ENCODE results near the gene BCL11B. TPM values are rescaled to one million over a fixed set of nuclear protein-coding genes. Genes with fewer than 3 reads are reported as not detected.

The BCL11B gene
- total and polyA plus RNA-seq, 2 donors (not counting 1 experiment from before 2014, with no cell fraction given): under 0.01 TPM; not detected in 1

GRCh38 chr14:99121319-99121875, 150.6 kb downstream of the BCL11B start:
- no peak for DNase-seq (ENCODE audit: low read depth in 2 of 2)
- Histone ChIP-seq H3K79me2 (ENCODE audit: control insufficient read depth, insufficient read depth, low read length) (no peaks in the 10 kb centered on the region), H2AFZ (ENCODE audit: low read length) (no peak overlapping the region), H3K27ac (ENCODE audit: insufficient read depth, low read length) (no peak overlapping the region), H3K4me3 (replicated peaks in 1 of 4; ENCODE audit: control extremely low read depth in 1 of 4, insufficient read depth in 1 of 4, low read depth in 3 of 4, low read length in 4 of 4) (no peak overlapping the region), H3K9me3 (ENCODE audit: control insufficient read depth, insufficient read depth, low read depth, low read length) (no peaks in the 10 kb centered on the region), H3K4me1 (ENCODE audit: control insufficient read depth, extremely low read depth, insufficient read depth, low read length) (no peaks in the 10 kb centered on the region), H3K27me3 (ENCODE audit: control insufficient read depth, insufficient read depth, low read length) (no peaks in the 10 kb centered on the region), H3K9ac (ENCODE audit: insufficient read depth, low read length) (no peak overlapping the region), H3K4me2 (ENCODE audit: extremely low read depth, insufficient read depth, low read length) (no peak overlapping the region), H3K36me3 (ENCODE audit: control insufficient read depth, insufficient read depth, low read length) (no peaks in the 10 kb centered on the region), H4K20me1 (ENCODE audit: control insufficient read depth, extremely low read depth, insufficient read depth, low read length) (no peaks in the 10 kb centered on the region)
- TF ChIP-seq CTCF (conservative IDR thresholded peaks at IDR 0.05 in 1 of 2, IDR thresholded peaks at IDR 0.05 in 1 of 2; ENCODE audit: low read depth in 1 of 2, low read length in 2 of 2): no peak
- no peak for TF ChIP-seq EZH2 (IDR thresholded peaks at IDR 0.05; ENCODE audit: low read length, missing control alignments)

- no peaks in the 10 kb centered on the region for H3K36me3 ChIP-seq (ENCODE audit: control insufficient read depth, insufficient read depth, low read length)
- H3K79me2 ChIP-seq (ENCODE audit: control insufficient read depth, insufficient read depth, low read length): no peaks in the 10 kb centered on the region
- no peak overlapping the region for H3K9ac ChIP-seq (ENCODE audit: insufficient read depth, low read length)
- DNase-seq (ENCODE audit: low read depth in 2 of 2): no peak
- H3K4me3 ChIP-seq (replicated peaks in 1 of 4; ENCODE audit: control extremely low read depth in 1 of 4, insufficient read depth in 1 of 4, low read depth in 3 of 4, low read length in 4 of 4): no peak overlapping the region
- H2AFZ ChIP-seq (ENCODE audit: low read length): no peak overlapping the region
- H3K4me2 ChIP-seq (ENCODE audit: extremely low read depth, insufficient read depth, low read length): no peak overlapping the region
- H3K4me1 ChIP-seq (ENCODE audit: control insufficient read depth, extremely low read depth, insufficient read depth, low read length): no peaks in the 10 kb centered on the region
- no peaks in the 10 kb centered on the region for H3K9me3 ChIP-seq (ENCODE audit: control insufficient read depth, insufficient read depth, low read depth, low read length)
- H3K27me3 ChIP-seq (ENCODE audit: control insufficient read depth, insufficient read depth, low read length): no peaks in the 10 kb centered on the region
- TF ChIP-seq EZH2 (IDR thresholded peaks at IDR 0.05; ENCODE audit: low read length, missing control alignments): no peak
- TF ChIP-seq CTCF (conservative IDR thresholded peaks at IDR 0.05 in 1 of 2, IDR thresholded peaks at IDR 0.05 in 1 of 2; ENCODE audit: low read depth in 1 of 2, low read length in 2 of 2): no peak
- no peak overlapping the region for H3K27ac ChIP-seq (ENCODE audit: insufficient read depth, low read length)
- no peaks in the 10 kb centered on the region for H4K20me1 ChIP-seq (ENCODE audit: control insufficient read depth, extremely low read depth, insufficient read depth, low read length)
These were observed 151.3 kb downstream of the BCL11B start for GRCh38 chr14:99120526-99121318.

- H3K9ac ChIP-seq (ENCODE audit: insufficient read depth, low read length): no peak overlapping the region
- no peaks in the 10 kb centered on the region for H3K4me1 ChIP-seq (ENCODE audit: control insufficient read depth, extremely low read depth, insufficient read depth, low read length)
- no peaks in the 10 kb centered on the region for H3K9me3 ChIP-seq (ENCODE audit: control insufficient read depth, insufficient read depth, low read depth, low read length)
- H3K27me3 ChIP-seq (ENCODE audit: control insufficient read depth, insufficient read depth, low read length): no peaks in the 10 kb centered on the region
- no peaks in the 10 kb centered on the region for H3K36me3 ChIP-seq (ENCODE audit: control insufficient read depth, insufficient read depth, low read length)
- H3K27ac ChIP-seq (ENCODE audit: insufficient read depth, low read length): no peak overlapping the region
- H3K79me2 ChIP-seq (ENCODE audit: control insufficient read depth, insufficient read depth, low read length): no peaks in the 10 kb centered on the region
- DNase-seq (ENCODE audit: low read depth in 2 of 2): no peak
- H4K20me1 ChIP-seq (ENCODE audit: control insufficient read depth, extremely low read depth, insufficient read depth, low read length): no peaks in the 10 kb centered on the region
- TF ChIP-seq EZH2 (IDR thresholded peaks at IDR 0.05; ENCODE audit: low read length, missing control alignments): no peak
- no peak for TF ChIP-seq CTCF (conservative IDR thresholded peaks at IDR 0.05 in 1 of 2, IDR thresholded peaks at IDR 0.05 in 1 of 2; ENCODE audit: low read depth in 1 of 2, low read length in 2 of 2)
- no peak overlapping the region for H2AFZ ChIP-seq (ENCODE audit: low read length)
- H3K4me3 ChIP-seq (replicated peaks in 1 of 4; ENCODE audit: control extremely low read depth in 1 of 4, insufficient read depth in 1 of 4, low read depth in 3 of 4, low read length in 4 of 4): no peak overlapping the region
- H3K4me2 ChIP-seq (ENCODE audit: extremely low read depth, insufficient read depth, low read length): no peak overlapping the region
These were observed 152.2 kb downstream of the BCL11B start for GRCh38 chr14:99119554-99120525.
